NCI-H146 treated with DMSO at 0.1 percent for 48 hours (cell line): Measurements from ENCODE around the gene EML3.
"Not testable (repeated sequence)": the region's sequence is repeated elsewhere in the genome, so short reads cannot be mapped to it uniquely, and the experiment has no call there.

Experiments used
- DNase-seq: peaks from one replicate; lab custom pipeline; 2025; ENCODE audit not compliant: unreplicated experiment; lab: John Stamatoyannopoulos, UW

Gene EML3

DNA sequence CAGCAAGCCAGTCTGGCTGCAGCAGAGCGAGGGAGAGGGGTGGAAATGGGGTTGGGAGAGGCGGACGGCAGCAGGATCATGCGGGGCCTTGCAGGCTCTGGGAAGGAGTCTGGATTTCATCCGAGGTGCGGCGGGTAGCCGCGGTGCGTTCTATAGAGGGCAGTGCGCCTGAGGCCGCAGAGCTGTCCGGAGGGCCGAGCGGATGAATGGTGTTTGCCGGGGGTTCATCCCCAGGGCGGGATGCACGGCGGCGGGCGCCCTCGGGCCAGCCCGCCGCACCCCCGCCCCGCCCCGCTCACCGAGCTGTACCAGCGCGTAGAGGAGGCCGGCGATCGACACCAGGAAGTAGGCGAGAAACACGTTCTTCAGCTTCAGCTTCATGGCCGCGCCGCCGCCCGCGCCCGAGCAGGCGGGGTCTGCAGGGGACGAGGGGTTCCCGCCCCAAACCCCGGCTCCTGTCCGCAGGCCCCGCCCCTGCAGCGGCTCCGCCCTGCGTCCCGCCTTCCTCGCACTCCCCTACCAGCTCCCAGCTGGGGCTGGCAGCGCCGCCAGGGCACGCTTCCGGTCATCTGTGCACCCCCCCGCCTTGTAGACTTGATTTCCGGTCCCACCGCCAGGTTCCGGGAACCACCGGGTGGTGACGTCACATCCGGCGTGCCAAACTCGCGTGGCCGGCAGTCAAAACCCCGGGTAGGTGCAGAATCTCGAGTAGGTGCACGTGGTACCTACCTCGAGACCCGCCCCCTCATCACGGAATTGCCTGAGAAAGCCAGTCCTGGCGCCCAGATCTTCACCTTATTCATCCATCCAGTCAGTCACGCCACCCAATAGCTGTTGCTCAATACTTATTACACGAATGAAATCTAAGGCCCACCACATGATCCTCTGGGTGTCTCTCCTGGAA lies 9.2 kb upstream of the EML3 start, which contains the start of gene B3GAT3:
B3GAT3 (minus strand) TSS at position 420 of the 904 bp plus-strand sequence; CDS start at position 381, 39 bp downstream.
- peak; percentile 94 for DNase-seq

DNA sequence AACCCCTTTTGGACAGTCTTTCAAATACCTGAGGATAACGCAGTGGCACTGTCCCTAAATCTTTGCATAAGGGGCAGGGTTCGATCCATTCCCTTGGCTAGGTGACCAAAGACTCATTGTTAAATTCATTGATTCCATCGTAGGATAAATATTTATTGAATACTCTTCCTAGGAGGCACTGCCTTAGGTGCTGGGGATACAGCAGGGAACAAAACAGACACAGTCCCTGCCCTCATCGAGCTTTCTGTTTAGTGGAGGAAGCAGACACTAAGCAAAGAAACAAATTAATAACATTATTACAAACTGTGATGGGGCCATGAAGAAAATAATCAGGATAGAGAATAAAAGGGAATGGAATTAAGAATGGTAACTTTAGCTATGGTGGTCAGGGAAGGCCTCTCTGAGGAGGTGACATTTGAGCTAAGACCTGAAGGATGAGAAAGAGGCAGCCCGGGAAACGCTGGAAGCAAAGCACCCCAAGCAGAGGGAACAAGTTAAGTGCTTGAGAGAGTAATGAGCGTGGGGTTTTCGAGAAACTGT lies 8.5 kb upstream of the EML3 start:
- no peak for DNase-seq

DNA sequence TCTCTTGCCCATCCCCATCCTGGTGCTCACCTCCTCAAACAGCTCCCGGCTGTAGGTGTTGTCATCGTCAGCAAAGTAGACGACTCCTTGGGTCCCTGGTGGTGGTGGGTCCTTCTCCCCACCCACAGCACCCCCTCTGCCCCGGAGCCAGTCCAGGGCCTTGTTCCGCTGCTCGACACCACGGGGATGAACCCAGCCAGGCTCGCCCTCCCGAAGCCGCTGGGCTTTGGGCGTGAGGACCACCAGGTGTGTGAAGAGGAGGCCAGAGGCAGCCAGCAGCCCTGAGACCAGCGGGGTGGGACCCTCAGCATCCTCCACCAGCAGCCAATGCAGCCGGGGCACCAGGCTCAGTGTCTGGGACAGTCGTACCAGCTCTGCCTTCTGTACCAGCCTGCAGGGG lies 4.4 kb upstream of the EML3 start:
- not testable (repeated sequence) for DNase-seq

GRCh38 chr11:62615521-62615920 lies 2.9 kb upstream of the EML3 start:
- DNase-seq, result no peak

DNA sequence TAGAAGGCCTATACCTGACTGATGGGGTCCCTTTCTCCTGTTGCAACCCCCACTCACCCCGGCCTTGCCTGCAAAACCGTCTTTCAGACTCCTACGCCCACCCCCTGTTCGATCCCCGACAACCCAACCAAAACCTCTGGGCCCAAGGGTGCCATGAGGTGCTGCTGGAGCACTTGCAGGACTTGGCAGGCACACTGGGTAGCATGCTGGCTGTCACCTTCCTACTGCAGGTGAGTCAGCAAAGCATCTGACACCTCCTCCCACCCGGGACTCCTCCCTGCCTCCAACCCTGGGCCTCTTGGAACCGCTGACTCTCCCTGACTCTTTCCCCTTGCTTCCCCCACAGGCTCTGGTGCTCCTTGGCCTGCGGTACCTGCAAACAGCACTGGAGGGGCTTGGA lies 1.7 kb upstream of the EML3 start:
- DNase-seq, result no peak

DNA sequence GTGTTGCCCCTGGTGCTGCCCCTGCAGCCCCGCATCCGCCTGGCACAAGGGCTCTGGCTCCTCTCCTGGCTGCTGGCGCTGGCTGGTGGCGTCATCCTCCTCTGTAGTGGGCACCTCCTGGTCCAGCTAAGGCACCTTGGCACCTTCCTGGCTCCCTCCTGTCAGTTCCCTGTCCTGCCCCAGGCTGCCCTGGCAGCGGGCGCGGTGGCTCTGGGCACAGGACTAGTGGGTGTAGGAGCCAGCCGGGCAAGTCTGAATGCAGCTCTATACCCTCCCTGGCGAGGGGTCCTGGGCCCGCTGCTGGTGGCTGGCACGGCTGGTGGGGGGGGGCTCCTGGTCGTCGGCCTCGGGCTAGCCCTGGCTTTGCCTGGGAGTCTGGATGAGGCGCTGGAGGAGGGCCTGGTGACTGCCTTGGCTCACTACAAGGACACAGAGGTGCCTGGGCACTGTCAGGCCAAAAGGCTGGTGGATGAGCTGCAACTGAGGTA lies 760 bp upstream of the EML3 start:
- no peak for DNase-seq

GRCh38 chr11:62611705-62612365 lies 740 bp downstream of the EML3 start:
- DNase-seq, result peak; percentile 16

DNA sequence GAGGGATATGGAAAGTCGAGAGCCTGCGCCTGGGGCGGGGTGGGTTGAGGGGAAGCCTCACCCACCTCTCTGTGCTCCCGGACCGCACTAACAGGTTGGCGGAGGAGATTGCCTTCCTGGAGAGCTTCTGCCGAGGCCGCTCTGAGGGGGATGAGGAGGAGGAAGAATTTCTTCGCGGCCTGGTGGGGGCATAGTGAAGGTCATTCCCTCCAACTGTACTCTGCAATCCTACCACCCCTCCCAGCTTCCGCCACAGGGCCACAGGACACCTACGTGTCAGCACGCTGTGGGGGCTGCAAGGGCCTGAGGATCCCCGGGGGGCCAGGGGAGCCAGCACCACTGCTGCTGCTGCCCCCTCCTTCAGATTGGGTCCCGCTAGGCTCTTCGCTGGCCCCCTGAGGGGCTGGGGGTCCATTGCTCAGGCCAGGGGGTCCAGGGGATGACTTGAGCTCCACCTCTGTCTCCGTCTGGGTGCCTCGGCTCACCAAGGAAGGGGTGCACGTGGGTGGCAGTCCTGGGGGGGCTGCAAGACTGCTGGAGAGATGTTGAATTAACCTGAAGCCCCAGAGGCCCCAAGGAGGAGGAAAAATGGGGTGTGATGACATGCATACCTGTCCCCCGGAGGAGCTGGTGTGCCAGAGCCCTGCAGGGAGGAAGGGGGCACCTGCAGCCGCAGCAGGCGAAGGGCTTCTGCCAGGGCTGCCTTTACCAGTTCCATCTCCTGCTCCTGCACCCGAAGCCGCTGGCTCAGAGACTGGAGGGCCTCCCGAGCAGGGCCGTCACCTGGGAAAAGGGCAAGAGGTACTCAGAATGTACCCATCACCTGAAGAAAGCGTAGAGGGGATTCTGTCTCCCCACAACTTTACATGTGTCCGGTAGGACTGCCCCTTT lies 1.5 kb downstream of the EML3 start:
- DNase-seq, result no peak

DNA sequence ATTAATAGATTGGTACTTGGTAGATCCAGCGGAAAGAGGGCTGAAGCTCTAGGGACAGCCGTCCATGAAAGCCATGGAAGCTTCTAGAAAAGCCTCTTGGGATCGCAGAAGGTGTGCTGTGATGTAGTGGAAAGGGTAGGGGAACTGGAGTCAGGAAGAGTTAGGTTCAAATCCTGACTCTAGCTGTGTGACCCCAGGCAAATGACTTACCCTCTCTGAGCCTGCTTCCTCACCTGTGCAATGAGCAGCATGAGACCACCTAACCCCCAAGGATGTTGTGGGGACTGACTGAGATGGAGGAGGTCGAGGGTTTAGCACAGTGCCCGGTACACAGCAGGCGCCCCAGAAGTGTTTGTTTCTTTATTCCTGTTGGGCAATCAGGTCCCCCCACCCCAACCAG lies 2.2 kb downstream of the EML3 start:
- DNase-seq, result no peak

DNA sequence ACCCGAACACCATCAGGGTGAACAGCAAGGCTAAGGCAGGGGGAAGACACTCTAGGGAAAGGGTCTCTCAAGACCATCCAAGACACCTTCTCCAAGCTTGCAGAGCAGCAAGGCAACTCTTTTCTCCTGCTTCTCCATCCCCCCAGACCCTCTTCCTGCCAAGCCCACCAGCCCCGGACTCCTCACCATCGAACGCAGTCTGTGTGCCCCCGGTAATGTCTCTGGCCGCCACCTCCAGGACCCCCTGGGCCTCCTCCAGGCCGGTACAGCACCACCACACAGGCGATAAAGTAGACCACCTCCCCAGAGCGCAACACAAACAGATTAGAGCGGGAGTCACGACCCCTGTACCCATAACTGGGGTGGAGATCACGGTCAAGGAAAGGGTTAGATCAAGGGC lies 3.8 kb downstream of the EML3 start:
- DNase-seq, result no peak

DNA sequence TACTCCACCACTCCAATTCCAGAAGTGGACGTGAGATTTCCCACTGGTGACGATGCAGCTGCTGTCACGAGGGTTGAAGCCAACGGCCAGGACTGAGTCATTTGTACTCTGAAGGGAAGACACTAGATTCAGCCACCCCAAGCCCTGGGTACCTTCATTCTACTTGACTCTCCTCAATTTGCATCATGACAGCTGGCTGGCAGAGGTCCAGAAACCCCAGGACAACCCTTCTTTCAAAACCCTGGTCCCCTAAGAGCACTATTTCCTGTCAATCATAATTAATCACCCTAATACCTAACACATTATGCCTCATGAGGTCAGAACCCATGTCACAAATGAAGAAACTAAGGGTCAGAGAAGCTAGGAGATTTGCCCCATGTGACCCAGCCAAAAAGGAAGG lies 4.9 kb downstream of the EML3 start:
- no peak for DNase-seq

DNA sequence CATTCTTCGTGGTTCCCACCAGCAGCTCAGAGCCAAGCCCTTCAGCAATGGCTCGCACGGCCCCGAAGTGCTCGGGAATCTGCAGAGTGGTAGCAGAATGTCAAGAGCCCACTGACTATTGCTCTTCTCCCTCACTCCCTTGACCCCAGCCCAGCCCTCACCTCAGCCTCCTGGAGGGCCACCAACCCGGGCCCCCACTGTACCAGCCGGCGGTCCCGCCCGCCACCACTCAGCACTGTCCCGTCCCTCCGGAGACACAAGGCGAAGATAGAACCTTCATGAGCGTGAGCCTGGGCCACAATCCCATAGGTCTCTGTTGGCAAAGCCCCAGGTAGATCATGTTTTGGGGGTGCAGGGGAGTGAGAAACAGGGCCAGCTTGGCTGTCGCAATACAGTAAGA lies 6.7 kb downstream of the EML3 start:
- no peak for DNase-seq

- no peak for DNase-seq
These were observed 7.1 kb downstream of the EML3 start for GRCh38 chr11:62605467-62605866.

GRCh38 chr11:62604460-62605120 lies 8.0 kb downstream of the EML3 start:
- DNase-seq, result no peak

DNA sequence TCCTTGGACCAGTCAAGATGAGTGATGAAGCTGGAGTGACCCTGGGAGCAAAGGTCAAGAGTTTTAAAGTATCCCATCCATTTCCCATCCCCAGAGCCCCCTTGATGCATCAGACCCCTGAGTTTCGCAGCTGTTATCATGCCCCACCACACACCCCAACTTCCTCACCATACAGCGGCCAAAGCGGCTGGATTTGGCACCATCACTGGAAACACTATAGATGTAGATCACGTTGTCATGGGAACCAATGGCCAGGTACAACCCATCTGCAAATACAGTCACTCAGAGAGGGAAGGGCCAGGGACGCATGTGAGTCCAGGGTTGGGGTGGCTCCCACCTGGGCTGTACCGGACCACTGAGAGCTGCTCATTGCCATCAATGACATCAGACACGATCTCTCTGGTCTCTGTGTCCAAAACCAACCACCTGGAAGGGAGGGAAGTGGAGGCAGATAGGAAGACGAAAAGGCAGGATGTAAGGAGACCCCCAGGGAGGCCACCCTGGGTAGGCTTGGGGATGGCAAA lies 8.7 kb downstream of the EML3 start:
- DNase-seq, result no peak

- DNase-seq, result no peak
These were observed 9.5 kb downstream of the EML3 start for GRCh38 chr11:62603072-62603408.

DNA sequence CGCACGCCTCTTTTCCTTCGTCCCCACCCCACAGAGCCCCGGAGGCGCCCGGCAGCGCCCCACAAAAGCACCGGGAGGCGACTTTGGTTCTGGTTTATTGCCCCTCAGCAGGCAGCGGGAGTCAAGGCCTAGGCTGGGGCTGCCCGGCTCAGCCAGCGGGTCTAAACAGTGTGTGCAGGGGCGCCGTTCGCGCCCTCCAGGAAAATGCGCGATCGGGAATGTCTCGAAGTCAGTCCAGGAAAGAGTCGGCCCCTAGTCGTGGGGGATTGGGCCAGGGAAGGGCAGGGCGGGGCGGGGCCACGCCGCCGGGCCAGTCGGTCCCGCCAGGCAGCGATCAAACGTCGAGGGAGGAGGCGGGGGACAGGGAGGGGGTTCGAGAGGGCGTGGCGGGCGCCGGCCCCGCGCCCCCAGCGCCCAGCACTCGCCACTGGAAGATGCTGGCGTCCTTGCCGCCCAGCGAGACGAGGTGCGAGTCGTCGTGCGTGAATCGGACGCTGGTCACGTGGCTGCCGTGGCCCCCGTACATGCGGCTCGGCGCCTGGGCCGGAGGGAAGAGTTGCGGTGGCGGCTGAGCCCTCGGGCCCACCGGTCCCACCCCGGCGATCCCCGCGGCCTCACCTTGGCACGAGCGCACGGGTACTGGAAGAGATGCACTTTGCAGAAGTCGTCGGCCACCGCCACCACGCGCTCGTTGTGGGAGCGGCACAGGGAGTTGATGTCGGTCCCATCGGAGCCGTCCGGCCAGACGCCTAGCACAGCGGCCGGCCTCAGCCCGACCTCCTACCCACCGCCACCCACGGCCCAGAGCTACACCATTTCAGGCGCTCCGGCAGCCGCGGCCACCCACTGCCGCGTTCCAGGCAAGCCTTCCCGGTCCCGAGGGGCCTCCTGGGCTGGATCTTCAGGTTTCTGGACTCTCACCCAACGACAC lies 10.2 kb downstream of the EML3 start:
- peak; percentile 69 for DNase-seq

DNA sequence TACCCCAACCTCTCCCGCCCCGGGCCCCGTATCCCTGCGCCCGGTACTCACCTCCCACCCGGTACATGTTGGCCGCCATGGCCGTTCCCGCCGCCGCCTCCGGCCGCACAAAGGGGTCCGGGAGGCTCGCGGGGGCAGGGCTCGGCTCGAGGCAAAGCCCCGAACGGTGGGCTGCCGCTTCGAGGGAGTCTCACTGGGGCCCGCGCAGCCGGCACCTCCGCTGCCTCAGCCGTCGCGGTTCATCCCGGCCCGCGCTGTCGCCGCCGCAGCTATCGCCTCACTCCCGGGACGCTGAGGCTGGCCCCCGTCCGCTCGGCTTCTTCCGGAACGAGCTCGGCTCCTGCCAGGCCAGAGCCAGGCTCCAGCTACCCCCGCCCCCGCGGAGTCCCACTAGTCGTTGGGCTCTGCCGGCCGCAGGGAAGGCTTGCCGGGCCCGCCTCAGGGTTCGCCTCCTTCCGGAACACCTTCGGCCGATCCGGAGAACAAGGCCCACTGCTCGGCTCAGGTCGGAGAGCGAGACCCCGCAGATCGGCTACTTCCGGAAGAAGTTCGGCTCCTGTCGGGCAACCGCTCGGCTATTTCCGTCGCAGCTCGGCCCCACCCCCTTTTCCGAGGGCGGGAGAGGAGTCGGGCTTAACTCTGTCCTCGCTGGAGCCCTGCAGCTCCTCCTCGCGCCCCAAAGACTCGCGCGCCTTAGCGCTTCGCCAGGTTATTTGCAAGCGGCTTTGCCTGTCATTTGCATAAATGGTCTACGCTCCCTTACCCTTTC lies 11.0 kb downstream of the EML3 start, which contains the start of gene MTA2:
MTA2 (minus strand) TSS at position 494 of the 769 bp plus-strand sequence; CDS start at position 79, 415 bp downstream.
- peak; percentile 95 for DNase-seq

GRCh38 chr11:62601122-62601371 lies 11.5 kb downstream of the EML3 start:
- peak; percentile 7 for DNase-seq
